Breast epithelium (tissue), 3 donors: Measurements from ENCODE around the gene AP3S2.

Experiments used
- POLR2AphosphoS5 ChIP-seq, 3 donors: sonication (generic); formaldehyde crosslinking; IDR thresholded peaks; one replicate each; pipeline ENCODE4 v1.6.1; 2017; ENCODE audit warnings: antibody characterized with exemption in 3 of 3
- TF ChIP-seq, protein P1 (sequence below), 3 donors: fragments of 450-650 bp; IDR thresholded peaks; one replicate each; pipeline ENCODE4 v1.5.1; 2016 to 2017; ENCODE audit warnings: antibody characterized with exemption in 3 of 3, mild to moderate bottlenecking in 3 of 3, moderate library complexity in 3 of 3

DNA sequence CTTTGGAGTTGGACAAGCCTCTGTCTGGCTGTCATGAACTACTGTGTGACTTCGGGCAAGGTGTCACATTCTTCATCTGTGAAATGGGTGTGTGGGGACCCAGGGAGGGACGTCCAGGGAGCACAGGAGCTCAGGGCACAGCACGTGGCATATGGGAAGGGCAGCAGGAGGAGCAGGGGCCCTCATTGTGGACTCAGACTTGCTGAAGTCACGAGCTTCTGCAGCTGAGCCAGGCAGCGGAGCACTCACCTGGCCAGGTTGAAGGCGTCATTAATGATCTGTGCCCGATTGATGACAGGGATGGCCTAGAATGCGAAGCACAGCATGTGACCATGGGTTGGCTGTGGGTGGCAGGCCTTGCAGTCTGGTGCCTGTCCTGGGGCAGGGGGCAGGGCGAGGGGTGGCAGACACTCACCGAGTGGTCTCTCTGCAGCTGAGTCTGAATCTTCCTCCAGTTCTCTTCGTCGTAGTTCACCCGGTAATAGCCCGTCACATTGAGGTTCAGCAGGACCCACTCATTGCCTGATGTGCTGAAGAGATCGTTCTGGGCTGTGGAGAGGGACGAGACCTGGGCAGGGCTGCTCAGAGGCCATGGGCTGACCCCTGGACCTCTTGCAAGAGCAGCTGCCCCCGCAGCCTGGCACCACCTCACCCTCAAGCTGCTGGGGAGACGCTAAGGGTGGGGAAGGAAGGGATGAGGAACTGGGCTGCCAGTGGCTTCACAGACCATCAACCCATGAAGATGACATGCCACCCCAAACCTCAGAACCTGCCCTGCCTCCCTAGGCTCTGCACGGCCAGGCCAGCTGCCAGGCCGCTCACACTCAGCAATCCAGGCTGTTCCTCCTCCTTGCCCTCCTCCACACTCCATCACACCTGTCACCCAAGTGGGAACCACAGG, 94.5 kb downstream of the AP3S2 start:
- TF ChIP-seq POLR2AphosphoS5 (IDR thresholded peaks at IDR 0.05) = no peak
- TF ChIP-seq, protein P1, sequence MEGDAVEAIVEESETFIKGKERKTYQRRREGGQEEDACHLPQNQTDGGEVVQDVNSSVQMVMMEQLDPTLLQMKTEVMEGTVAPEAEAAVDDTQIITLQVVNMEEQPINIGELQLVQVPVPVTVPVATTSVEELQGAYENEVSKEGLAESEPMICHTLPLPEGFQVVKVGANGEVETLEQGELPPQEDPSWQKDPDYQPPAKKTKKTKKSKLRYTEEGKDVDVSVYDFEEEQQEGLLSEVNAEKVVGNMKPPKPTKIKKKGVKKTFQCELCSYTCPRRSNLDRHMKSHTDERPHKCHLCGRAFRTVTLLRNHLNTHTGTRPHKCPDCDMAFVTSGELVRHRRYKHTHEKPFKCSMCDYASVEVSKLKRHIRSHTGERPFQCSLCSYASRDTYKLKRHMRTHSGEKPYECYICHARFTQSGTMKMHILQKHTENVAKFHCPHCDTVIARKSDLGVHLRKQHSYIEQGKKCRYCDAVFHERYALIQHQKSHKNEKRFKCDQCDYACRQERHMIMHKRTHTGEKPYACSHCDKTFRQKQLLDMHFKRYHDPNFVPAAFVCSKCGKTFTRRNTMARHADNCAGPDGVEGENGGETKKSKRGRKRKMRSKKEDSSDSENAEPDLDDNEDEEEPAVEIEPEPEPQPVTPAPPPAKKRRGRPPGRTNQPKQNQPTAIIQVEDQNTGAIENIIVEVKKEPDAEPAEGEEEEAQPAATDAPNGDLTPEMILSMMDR (IDR thresholded peaks at IDR 0.05) = no peak
